NB4 (cell line): ENCODE data around the gene GPR179.

Experiments used
- CTCF ChIP-seq: IDR thresholded peaks from one replicate; pipeline ENCODE4 v1.5.1; 2012; ENCODE audit warnings: low read depth, low read length
- POLR2A ChIP-seq: IDR thresholded peaks from 2 replicates; pipeline ENCODE4 v1.6.1; 2011; ENCODE audit warnings: mild to moderate bottlenecking; ENCODE audit not compliant: insufficient read length; ENCODE audit errors: extremely low read depth

- TF ChIP-seq CTCF = no peak
- TF ChIP-seq POLR2A = no peak
Measured at GRCh38 chr17:38326996-38327792, 16.6 kb downstream of the GPR179 start.
